ENCODE data around the gene JUNB. TPM values are rescaled to one million over a fixed set of nuclear protein-coding genes. Genes with fewer than 3 reads are reported as not detected.

JUNB gene
- total RNA-seq, 1 experiment from 2014 or later: 49.7 TPM

- no peak for TF ChIP-seq CTCF (IDR thresholded peaks at IDR 0.05)
- TF ChIP-seq, protein P1, sequence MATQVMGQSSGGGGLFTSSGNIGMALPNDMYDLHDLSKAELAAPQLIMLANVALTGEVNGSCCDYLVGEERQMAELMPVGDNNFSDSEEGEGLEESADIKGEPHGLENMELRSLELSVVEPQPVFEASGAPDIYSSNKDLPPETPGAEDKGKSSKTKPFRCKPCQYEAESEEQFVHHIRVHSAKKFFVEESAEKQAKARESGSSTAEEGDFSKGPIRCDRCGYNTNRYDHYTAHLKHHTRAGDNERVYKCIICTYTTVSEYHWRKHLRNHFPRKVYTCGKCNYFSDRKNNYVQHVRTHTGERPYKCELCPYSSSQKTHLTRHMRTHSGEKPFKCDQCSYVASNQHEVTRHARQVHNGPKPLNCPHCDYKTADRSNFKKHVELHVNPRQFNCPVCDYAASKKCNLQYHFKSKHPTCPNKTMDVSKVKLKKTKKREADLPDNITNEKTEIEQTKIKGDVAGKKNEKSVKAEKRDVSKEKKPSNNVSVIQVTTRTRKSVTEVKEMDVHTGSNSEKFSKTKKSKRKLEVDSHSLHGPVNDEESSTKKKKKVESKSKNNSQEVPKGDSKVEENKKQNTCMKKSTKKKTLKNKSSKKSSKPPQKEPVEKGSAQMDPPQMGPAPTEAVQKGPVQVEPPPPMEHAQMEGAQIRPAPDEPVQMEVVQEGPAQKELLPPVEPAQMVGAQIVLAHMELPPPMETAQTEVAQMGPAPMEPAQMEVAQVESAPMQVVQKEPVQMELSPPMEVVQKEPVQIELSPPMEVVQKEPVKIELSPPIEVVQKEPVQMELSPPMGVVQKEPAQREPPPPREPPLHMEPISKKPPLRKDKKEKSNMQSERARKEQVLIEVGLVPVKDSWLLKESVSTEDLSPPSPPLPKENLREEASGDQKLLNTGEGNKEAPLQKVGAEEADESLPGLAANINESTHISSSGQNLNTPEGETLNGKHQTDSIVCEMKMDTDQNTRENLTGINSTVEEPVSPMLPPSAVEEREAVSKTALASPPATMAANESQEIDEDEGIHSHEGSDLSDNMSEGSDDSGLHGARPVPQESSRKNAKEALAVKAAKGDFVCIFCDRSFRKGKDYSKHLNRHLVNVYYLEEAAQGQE (IDR thresholded peaks at IDR 0.05; ENCODE audit: insufficient read depth in 1 of 2, low read depth in 2 of 2, low read length in 1 of 2): no peak
- TF ChIP-seq TCF7L2 (IDR thresholded peaks at IDR 0.05; ENCODE audit: low read depth, low read length): no peak
- 0 out of 2 replicates have a peak, but pooled peaks have one; percentile 32 for TF ChIP-seq SIN3A (IDR thresholded peaks at IDR 0.05; ENCODE audit: borderline replicate concordance, insufficient read depth, low read depth, low read length)
- peak; percentile 40; the same call in 1 of the 2 replicates for TF ChIP-seq POLR2AphosphoS5 (IDR thresholded peaks at IDR 0.05; ENCODE audit: low read depth, low read length)
- ChIA-PET CTCF (interaction anchor here (0.8 kb wide), 1 partner anchor 19 kb away, joined by 4 read pairs; no protein-coding TSS in a partner anchor), POLR2A (interaction anchor here (0.5 to 0.6 kb wide), 2 partner anchors 9 to 12 kb away, joined by 3 to 7 read pairs; partner anchors contain the start of gene JUNB)
- intact Hi-C loops (cut with micrococcal nuclease; ENCODE audit: unreplicated experiment): no loop called here
- peak overlapping the region; percentile 77 for H3K27ac ChIP-seq (ENCODE audit: low read length)
- BruUV-seq (replicated peaks): no TSS peak
- in situ Hi-C loops (cut with HindIII; ENCODE audit: low pct_unique_long_range_greater_than_20kb, low sequenced_read_pairs): no loop called here
- H3K36me3 ChIP-seq (ENCODE audit: control insufficient read depth, insufficient read depth, low read length): no peaks in the 10 kb centered on the region
- H3K9me3 ChIP-seq (ENCODE audit: control insufficient read depth, insufficient read depth, low read depth, low read length): no peaks in the 10 kb centered on the region
- ATAC-seq: peak; percentile 54
- no peak for DNase-seq (ENCODE audit: low read depth, low spot score)
- no peaks in the 10 kb centered on the region for H3K27me3 ChIP-seq (ENCODE audit: control insufficient read depth, insufficient read depth, low read length)
- H3K4me3 ChIP-seq (ENCODE audit: low read depth in 2 of 2, low read length in 2 of 2): peak overlapping the region; percentile 45 to 47
- H3K4me1 ChIP-seq (ENCODE audit: control insufficient read depth, insufficient read depth, low read length): peaks cover 51% of the 10 kb centered on the region
Measured at GRCh38 chr19:12782424-12783290, 8.6 kb upstream of the JUNB start.

DNA sequence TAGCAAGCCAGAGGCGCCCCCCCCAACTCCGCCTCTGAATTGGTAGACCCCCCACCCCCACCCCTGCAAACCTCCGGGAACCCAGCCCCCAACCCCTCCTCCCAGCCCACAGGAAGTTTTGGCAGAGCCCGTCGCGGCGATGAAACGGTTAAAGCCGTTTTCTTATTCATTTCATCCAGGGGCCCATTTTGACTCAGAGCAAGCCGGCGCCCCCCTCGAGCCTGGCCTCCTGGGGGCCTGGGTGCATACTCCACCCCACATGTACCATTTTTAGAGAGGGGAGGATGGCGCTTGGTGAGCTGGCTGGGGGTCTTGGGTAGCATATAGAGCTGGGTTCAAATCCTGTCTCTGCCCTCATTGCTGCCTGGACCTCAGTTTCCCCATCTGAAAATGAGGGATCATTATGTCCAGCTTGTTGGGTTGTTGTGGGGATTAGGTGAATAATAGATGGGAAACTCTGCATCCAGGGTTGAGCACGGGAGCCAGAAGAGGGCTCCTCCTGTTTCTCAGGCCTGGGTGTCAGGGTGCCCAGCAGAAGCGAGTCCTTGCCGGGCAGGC lies 7.9 kb upstream of the JUNB start:
- in situ Hi-C loops (cut with HindIII; ENCODE audit: low pct_unique_long_range_greater_than_20kb, low sequenced_read_pairs) (no loop called here), intact Hi-C loops (cut with micrococcal nuclease; ENCODE audit: unreplicated experiment) (no loop called here)
- Histone ChIP-seq H3K9me3 (ENCODE audit: control insufficient read depth, insufficient read depth, low read depth, low read length) (no peaks in the 10 kb centered on the region), H3K27ac (ENCODE audit: low read length) (peak overlapping the region; percentile 79), H3K27me3 (ENCODE audit: control insufficient read depth, insufficient read depth, low read length) (no peaks in the 10 kb centered on the region), H3K4me3 (ENCODE audit: low read depth in 2 of 2, low read length in 2 of 2) (peak overlapping the region; percentile 45 to 47; a peak in 2 of 4 replicates), H3K4me1 (ENCODE audit: control insufficient read depth, insufficient read depth, low read length) (peaks cover 58% of the 10 kb centered on the region), H3K36me3 (ENCODE audit: control insufficient read depth, insufficient read depth, low read length) (no peaks in the 10 kb centered on the region)
- CTCF ChIA-PET: no interaction called here
- TF ChIP-seq TCF7L2 (IDR thresholded peaks at IDR 0.05; ENCODE audit: low read depth, low read length) (no peak), CTCF (IDR thresholded peaks at IDR 0.05) (no peak), SIN3A (IDR thresholded peaks at IDR 0.05; ENCODE audit: borderline replicate concordance, insufficient read depth, low read depth, low read length) (no peak), POLR2AphosphoS5 (IDR thresholded peaks at IDR 0.05; ENCODE audit: low read depth, low read length) (no peak)
- TF ChIP-seq, protein P1 (IDR thresholded peaks at IDR 0.05; ENCODE audit: insufficient read depth in 1 of 2, low read depth in 2 of 2, low read length in 1 of 2): no peak
- DNase-seq (ENCODE audit: low read depth, low spot score) (no peak), ATAC-seq (no peak)
- no TSS peak for BruUV-seq (replicated peaks)
- POLR2A ChIA-PET: interaction anchor here (0.5 to 0.6 kb wide), 2 partner anchors 8 kb away, joined by 3 to 4 read pairs; partner anchors contain the start of gene JUNB
